Measurements from ENCODE around the gene ADAMTS10. TPM values are rescaled to one million over a fixed set of nuclear protein-coding genes. Genes with fewer than 3 reads are reported as not detected.
A peak's percentile ranks its signal among the peaks of the same experiment; 100 is the strongest.

The ADAMTS10 gene
- total and polyA plus RNA-seq, 2 of the 13 experiments (the other 11 are each of a cell fraction or from before 2014, with no cell fraction given), result 0.49 to 1.7 TPM

GRCh38 chr19:8609279-8610040, 1.1 kb downstream of the ADAMTS10 start (continued):
- TF ChIP-seq CTCF (CRISPR knock-in tag; IDR thresholded peaks at IDR 0.05) (peak; percentile 51), RORA (CRISPR knock-in tag; IDR thresholded peaks at IDR 0.05) (no peak), ZNF280B (CRISPR knock-in tag; IDR thresholded peaks at IDR 0.05; ENCODE audit: borderline replicate concordance) (no peak), ZNF343 (CRISPR knock-in tag; IDR thresholded peaks at IDR 0.05) (no peak), STAT6 (CRISPR knock-in tag; IDR thresholded peaks at IDR 0.05; ENCODE audit: borderline replicate concordance) (no peak), KAT8 (CRISPR knock-in tag; IDR thresholded peaks at IDR 0.05) (peak; percentile 52; the same call in 1 of the 2 replicates), MXD1 (CRISPR knock-in tag; IDR thresholded peaks at IDR 0.05) (peak; percentile 31; the same call in 1 of the 2 replicates), ZNF574 (CRISPR knock-in tag; IDR thresholded peaks at IDR 0.05) (0 out of 2 replicates have a peak, but pooled peaks have one; percentile 26), SMARCE1 (IDR thresholded peaks at IDR 0.05; ENCODE audit: borderline replicate concordance) (no peak), IRX3 (CRISPR knock-in tag; IDR thresholded peaks at IDR 0.05; ENCODE audit: borderline replicate concordance, low read depth) (no peak), ZUFSP (CRISPR knock-in tag; IDR thresholded peaks at IDR 0.05; ENCODE audit: borderline replicate concordance) (no peak), NFE2 (CRISPR knock-in tag; IDR thresholded peaks at IDR 0.05) (no peak), GLMP (CRISPR knock-in tag; IDR thresholded peaks at IDR 0.05; ENCODE audit: borderline replicate concordance) (no peak), SRF (IDR thresholded peaks at IDR 0.05; ENCODE audit: low read depth, low read length) (no peak), ZNF232 (CRISPR knock-in tag; IDR thresholded peaks at IDR 0.05; ENCODE audit: borderline replicate concordance) (no peak)

Measured in HepG2 (cell line).